Stimulated activated CD4-positive, alpha-beta T cell treated with anti-CD3 and anti-CD28 coated beads, Interleukin-4, amount 100 ng/mL, for 24 hours (primary cell): Measurements from ENCODE around the gene AADAC.
"Not testable (repeated sequence)": the region's sequence is repeated elsewhere in the genome, so short reads cannot be mapped to it uniquely, and the experiment has no call there.

Experiments used
- DNase-seq: peaks from one replicate; pipeline ENCODE4 v3.0.0-alpha.2; 2020

AADAC gene

DNA sequence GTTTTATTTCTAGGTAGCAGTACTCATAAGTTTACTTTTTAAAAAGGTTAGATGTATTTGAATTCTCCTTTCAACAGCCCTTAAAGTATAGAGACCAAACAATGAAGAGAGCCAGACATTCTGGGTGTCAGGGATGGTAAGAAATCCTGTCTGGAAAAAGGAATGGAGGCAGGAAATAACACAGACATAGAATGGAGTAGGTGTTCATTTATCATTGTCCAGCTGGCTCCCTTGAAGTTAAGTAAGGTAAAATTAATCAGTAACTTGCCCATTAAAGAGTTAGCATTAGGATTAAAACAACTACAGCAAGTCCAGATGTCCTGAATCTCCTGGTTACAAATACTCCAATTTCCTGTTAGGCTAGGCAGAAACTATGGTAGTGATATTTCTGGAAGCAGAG, 46.0 kb downstream of the AADAC start:
- no peak for DNase-seq

DNA sequence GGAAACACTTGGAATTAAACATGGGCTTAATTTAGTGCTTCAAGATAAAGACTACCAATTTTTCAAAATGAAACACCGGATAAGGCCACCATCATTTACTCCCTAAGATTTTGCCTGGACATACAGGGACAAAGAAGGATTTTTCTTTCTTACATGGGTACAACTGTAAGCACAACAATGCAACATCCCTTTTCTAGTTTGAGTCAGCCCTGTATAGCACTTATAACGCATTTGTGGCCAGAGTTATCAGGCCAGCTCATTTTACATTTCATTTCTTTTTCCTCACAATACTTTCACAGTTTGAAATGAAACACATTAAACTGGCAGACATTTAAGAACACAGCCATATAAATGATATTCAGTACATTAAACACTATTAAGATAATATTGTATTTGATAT, 49.7 kb downstream of the AADAC start:
- no peak for DNase-seq

DNA sequence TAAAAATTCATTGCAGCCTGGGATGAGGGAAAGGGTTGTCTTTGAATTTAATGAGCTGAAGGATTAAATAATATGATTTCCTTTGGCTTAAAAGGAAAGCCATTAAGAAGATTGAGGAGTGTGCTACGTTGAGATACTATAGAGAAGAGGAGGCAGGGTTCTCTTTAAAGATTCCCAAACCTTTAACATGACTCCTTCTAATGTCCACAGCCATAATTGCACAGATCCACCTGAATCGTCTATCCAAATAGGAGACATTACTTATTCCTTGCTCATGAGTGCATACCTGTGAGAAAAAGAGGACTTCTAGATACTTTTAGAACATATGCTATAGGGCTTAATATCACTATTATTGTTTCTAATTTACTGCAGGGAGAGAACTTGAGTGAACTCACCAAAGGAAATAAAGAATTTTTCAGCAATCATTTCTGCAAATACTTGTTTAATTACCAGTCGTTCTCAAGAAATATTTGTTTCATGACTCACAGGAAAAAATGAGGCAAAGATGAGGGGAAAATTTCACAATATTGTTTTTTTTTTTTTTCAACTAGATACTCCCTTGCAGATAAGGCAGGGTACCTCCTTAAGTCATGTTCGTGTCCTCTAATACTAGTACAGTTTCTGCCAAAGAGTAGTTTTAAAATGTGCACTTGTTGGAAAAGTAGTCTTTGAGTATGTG, 50.6 kb downstream of the AADAC start:
- DNase-seq, result no peak

DNA sequence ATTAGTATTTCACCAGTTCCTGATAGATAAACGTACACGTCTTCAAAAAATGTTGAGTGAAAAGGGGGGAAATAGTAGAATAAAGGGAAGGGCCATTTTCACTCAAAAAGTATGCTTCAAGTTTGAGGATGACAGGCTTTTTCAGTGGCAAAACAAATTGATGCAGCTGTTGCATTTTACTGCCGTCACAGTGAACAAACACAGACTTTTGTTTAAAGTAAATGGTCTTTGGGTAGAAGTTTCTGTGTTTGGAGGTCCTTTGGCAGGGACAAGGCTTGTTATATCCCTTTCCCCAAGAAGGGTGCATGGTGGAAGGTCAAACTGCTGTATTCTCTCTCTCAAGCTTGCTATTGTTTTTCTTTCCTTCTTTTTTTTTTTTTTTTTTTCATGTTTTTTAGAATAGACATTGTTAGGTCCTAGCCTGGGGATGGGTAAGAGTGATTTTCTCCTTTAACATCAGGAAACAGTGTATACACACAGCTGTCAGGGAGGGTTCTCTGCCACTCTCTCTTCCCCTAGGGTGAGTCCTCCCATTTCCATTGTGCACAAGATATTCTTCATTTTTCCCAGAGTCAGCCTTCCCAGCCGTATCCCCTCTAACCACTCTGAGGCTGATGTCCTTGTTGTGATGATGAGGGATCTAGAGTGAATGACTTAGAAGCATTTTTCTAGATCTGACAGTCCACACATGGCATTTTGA, 52.9 kb downstream of the AADAC start:
- DNase-seq, result no peak

DNA sequence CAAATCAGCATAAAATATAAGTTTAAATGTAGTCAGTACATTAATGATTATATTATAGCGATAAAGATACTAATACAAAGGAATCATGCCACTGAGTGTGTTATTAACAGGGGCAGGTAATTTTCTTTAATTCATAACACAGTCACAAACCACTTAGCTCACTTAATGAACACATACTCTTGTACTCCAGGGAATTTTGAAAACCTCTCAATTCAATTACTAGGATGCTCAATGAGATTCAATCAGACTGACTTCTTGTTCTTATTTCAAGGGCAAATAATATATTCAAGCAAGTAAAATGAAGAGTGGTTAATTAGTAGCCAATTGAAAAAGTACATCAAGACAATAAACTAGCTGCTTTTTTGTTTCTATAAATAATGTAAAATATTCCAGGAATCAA, 53.8 kb downstream of the AADAC start:
- no peak for DNase-seq

DNA sequence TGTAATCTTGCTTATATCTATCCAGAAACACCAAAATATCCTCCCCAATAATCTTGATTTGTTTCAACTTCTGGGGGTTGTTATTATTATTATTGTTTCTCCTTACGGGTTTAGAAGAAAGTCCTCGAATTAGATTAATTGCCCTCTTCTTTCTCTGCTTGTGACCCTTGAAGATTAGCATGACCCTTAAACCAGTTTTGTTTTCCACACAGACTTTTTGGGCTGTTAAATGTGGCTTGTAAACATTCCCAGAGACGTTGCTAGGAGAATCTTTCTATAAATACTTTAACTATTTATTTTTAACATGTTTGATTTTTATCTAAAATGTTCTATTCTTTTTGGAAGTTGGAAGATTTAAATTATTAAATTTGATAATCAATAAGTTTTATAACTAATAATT, 55.3 kb downstream of the AADAC start:
- no peak for DNase-seq

DNA sequence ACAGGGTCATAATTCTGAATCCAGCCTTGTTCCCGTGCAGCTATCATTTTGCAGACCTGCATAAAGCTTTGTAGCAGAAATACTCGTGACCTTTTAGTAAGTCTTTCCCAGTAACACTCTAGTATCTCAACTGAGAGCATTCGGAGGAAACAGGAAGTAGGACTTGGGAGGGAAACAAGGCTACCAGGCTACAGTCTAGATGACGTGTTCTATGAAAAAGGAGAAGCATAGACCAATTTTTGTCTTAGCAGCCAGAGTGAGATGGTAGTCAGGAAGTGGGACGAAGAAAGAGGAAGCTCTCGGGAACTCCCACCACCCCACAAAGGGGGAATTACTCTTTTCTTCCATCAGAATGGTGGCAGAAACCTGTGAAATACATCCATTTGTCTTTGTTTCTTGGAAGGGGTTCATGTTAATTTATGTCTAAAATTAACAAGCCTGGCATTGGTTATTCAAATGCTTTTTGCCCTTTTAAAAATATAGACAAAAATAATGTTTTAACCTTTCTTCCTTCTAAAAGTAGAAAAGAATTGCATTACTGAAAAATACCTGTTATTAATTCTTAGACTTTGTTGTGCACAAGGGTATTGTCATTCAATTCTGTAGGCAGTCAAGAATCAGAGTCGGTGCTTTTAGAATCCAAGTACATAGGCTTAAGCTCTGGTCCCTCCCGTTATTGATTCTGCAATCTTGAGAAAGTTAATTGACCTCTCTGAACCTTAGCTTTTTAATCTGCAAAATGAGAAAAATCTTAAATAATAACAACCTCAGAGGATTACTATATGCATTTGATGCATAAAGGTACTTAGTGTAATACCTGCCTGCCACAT, 57.9 kb downstream of the AADAC start:
- DNase-seq, result no peak

DNA sequence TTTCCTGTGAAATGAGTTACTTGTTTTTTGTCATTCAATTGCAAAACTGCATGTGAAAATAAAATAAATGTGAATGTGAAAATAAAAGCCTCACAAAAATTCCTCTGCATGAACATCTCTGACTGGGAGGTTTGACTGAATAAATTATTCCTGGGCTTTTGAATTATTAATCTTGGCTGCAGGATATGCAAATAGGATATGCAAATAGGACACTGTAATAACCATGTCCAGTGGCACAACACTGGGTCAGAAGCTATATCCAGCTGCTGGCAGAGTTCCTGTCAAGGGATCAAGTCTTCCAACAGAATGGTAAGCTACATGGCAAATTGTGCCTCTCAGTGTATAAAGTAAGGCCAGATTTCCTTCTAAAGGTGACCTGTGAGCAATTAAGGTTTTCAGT, 59.5 kb downstream of the AADAC start, which contains the start of gene SUCNR1:
Gene SUCNR1 (plus strand): TSS at position 246 of the 400 bp plus-strand sequence. CDS start 6,250 bp downstream, outside the sequence.
- DNase-seq, result no peak

DNA sequence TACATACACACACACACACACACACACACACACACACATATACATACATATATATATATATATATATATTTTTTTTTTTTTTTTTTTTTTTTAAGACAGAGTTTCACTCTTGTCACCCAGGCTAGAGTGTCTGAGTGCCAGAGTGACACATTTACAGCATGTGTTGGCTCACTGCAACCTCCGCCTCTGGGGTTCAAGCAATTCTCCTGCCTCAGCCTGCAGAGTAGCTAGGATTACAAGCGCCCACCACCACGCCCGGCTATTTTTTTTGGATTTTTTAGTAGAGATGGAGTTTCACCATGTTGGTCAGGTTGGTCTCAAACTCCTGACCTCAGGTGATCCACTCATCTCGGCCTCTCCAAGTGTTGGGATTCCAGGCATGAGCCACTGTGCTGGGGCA, 60.2 kb downstream of the AADAC start:
- DNase-seq, result not testable (repeated sequence)

DNA sequence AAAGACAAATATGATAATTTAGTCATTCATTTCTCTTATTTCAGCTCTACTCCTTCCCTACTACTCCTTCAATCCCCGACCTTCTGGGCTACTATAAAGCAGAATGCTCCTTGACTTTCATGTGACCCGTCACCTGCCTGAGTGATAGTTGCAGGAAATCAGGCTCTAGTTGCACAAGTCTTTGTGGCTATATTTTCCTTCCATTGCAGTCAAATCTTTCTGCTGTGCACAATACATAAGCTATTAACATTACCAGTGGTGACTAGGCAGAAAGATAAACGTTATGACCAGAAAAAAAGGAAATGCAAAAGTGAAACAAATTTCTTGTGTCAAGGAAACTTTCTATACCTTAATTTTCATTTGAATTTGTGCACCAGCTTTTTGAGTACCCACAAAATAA, 61.8 kb downstream of the AADAC start:
- no peak for DNase-seq

DNA sequence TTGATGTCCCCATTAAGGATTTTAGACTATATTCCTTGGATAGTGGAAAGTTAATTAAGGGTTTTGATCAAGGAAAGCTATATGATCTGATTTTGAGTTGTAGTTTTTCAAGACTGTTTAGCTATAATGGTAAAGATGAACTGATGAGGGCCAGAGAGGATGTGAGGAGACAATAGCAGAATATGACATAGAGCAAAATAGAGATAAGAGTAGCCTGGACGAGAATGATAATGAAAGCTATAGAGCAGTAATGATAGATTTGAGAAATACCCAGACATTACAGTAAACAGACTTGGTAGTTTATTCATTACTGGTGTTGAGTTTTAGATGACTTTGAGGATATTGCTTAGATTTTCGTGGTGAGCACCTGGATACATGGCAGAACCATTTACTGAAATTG, 63.4 kb downstream of the AADAC start:
- no peak for DNase-seq
